ENCODE data around the gene CNOT2. TPM values are rescaled to one million over a fixed set of nuclear protein-coding genes. Genes with fewer than 3 reads are reported as not detected.
A peak's percentile ranks its signal among the peaks of the same experiment; 100 is the strongest.

Gene CNOT2
- total RNA-seq, 1 donor from 2014 or later, result 134 TPM

- Histone ChIP-seq H3K4me3 (ENCODE audit: low read length in 3 of 3) (no peak overlapping the region), H3K27ac (ENCODE audit: low read depth, low read length) (no peak overlapping the region), H3K36me3 (ENCODE audit: control insufficient read depth in 3 of 3, insufficient read depth in 3 of 3, low read length in 3 of 3) (no peaks in the 10 kb centered on the region), H3K9ac (ENCODE audit: low read depth in 1 of 3, low read length in 3 of 3) (peak overlapping the region in 1 of 3 donors; percentile 25), H3K4me1 (ENCODE audit: control insufficient read depth in 3 of 3, insufficient read depth in 3 of 3, low read length in 3 of 3) (peaks cover 0 to 11% (median 2%) of the 10 kb centered on the region in 3 donors), H3K27me3 (ENCODE audit: control insufficient read depth in 3 of 3, insufficient read depth in 3 of 3, low read length in 3 of 3) (no peaks in the 10 kb centered on the region), H3K9me3 (ENCODE audit: control insufficient read depth in 3 of 3, low read length in 3 of 3) (no peaks in the 10 kb centered on the region)
These were observed 21.0 kb downstream of the CNOT2 start for GRCh38 chr12:70264067-70264867.

GRCh38 chr12:70265132-70265531 lies 21.9 kb downstream of the CNOT2 start:
- peaks cover 0 to 19% (median 2%) of the 10 kb centered on the region in 3 donors for H3K4me1 ChIP-seq (ENCODE audit: control insufficient read depth in 3 of 3, insufficient read depth in 3 of 3, low read length in 3 of 3)
- no peak overlapping the region for H3K27ac ChIP-seq (ENCODE audit: low read depth, low read length)
- H3K9me3 ChIP-seq (ENCODE audit: control insufficient read depth in 3 of 3, low read length in 3 of 3), result no peaks in the 10 kb centered on the region
- H3K9ac ChIP-seq (ENCODE audit: low read depth in 1 of 3, low read length in 3 of 3), result no peak overlapping the region
- no peak overlapping the region for H3K4me3 ChIP-seq (ENCODE audit: low read length in 3 of 3)
- no peaks in the 10 kb centered on the region for H3K27me3 ChIP-seq (ENCODE audit: control insufficient read depth in 3 of 3, insufficient read depth in 3 of 3, low read length in 3 of 3)
- H3K36me3 ChIP-seq (ENCODE audit: control insufficient read depth in 3 of 3, insufficient read depth in 3 of 3, low read length in 3 of 3), result no peaks in the 10 kb centered on the region

- H3K27ac ChIP-seq (ENCODE audit: low read depth, low read length), result no peak overlapping the region
- H3K4me3 ChIP-seq (ENCODE audit: low read length in 3 of 3), result no peak overlapping the region
- no peak overlapping the region for H3K9ac ChIP-seq (ENCODE audit: low read depth in 1 of 3, low read length in 3 of 3)
- H3K4me1 ChIP-seq (ENCODE audit: control insufficient read depth in 3 of 3, insufficient read depth in 3 of 3, low read length in 3 of 3), result peaks cover 4 to 27% (median 9%) of the 10 kb centered on the region in 3 donors
- H3K9me3 ChIP-seq (ENCODE audit: control insufficient read depth in 3 of 3, low read length in 3 of 3), result no peaks in the 10 kb centered on the region
- H3K36me3 ChIP-seq (ENCODE audit: control insufficient read depth in 3 of 3, insufficient read depth in 3 of 3, low read length in 3 of 3), result no peaks in the 10 kb centered on the region
- no peaks in the 10 kb centered on the region for H3K27me3 ChIP-seq (ENCODE audit: control insufficient read depth in 3 of 3, insufficient read depth in 3 of 3, low read length in 3 of 3)
These were observed 24.3 kb downstream of the CNOT2 start for GRCh38 chr12:70267550-70267949.

GRCh38 chr12:70268972-70269371 lies 25.7 kb downstream of the CNOT2 start:
- no peaks in the 10 kb centered on the region for H3K27me3 ChIP-seq (ENCODE audit: control insufficient read depth in 3 of 3, insufficient read depth in 3 of 3, low read length in 3 of 3)
- H3K27ac ChIP-seq (ENCODE audit: low read depth, low read length), result no peak overlapping the region
- no peak overlapping the region for H3K4me3 ChIP-seq (ENCODE audit: low read length in 3 of 3)
- H3K9ac ChIP-seq (ENCODE audit: low read depth in 1 of 3, low read length in 3 of 3), result no peak overlapping the region
- H3K36me3 ChIP-seq (ENCODE audit: control insufficient read depth in 3 of 3, insufficient read depth in 3 of 3, low read length in 3 of 3), result no peaks in the 10 kb centered on the region
- H3K4me1 ChIP-seq (ENCODE audit: control insufficient read depth in 3 of 3, insufficient read depth in 3 of 3, low read length in 3 of 3), result peaks cover 4 to 25% (median 7%) of the 10 kb centered on the region in 3 donors
- no peaks in the 10 kb centered on the region for H3K9me3 ChIP-seq (ENCODE audit: control insufficient read depth in 3 of 3, low read length in 3 of 3)

- Histone ChIP-seq H3K4me3 (ENCODE audit: low read length in 3 of 3) (no peak overlapping the region), H3K27me3 (ENCODE audit: control insufficient read depth in 3 of 3, insufficient read depth in 3 of 3, low read length in 3 of 3) (no peaks in the 10 kb centered on the region), H3K9ac (ENCODE audit: low read depth in 1 of 3, low read length in 3 of 3) (no peak overlapping the region), H3K27ac (ENCODE audit: low read depth, low read length) (no peak overlapping the region), H3K9me3 (ENCODE audit: control insufficient read depth in 3 of 3, low read length in 3 of 3) (no peaks in the 10 kb centered on the region), H3K36me3 (ENCODE audit: control insufficient read depth in 3 of 3, insufficient read depth in 3 of 3, low read length in 3 of 3) (no peaks in the 10 kb centered on the region), H3K4me1 (ENCODE audit: control insufficient read depth in 3 of 3, insufficient read depth in 3 of 3, low read length in 3 of 3) (peaks cover 4 to 19% (median 7%) of the 10 kb centered on the region in 3 donors)
These were observed 26.9 kb downstream of the CNOT2 start for GRCh38 chr12:70270108-70270507.

- no peak overlapping the region for H3K4me3 ChIP-seq (ENCODE audit: low read length in 3 of 3)
- no peak overlapping the region for H3K9ac ChIP-seq (ENCODE audit: low read depth in 1 of 3, low read length in 3 of 3)
These were observed 27.8 kb downstream of the CNOT2 start for GRCh38 chr12:70271025-70271424.

GRCh38 chr12:70272510-70272909 lies 29.3 kb downstream of the CNOT2 start:
- H3K27me3 ChIP-seq (ENCODE audit: control insufficient read depth in 3 of 3, insufficient read depth in 3 of 3, low read length in 3 of 3), result no peaks in the 10 kb centered on the region
- H3K27ac ChIP-seq (ENCODE audit: low read depth, low read length), result no peak overlapping the region
- H3K9ac ChIP-seq (ENCODE audit: low read depth in 1 of 3, low read length in 3 of 3), result no peak overlapping the region
- H3K36me3 ChIP-seq (ENCODE audit: control insufficient read depth in 3 of 3, insufficient read depth in 3 of 3, low read length in 3 of 3), result no peaks in the 10 kb centered on the region
- no peaks in the 10 kb centered on the region for H3K9me3 ChIP-seq (ENCODE audit: control insufficient read depth in 3 of 3, low read length in 3 of 3)
- H3K4me3 ChIP-seq (ENCODE audit: low read length in 3 of 3), result no peak overlapping the region
- H3K4me1 ChIP-seq (ENCODE audit: control insufficient read depth in 3 of 3, insufficient read depth in 3 of 3, low read length in 3 of 3), result peaks cover 4 to 19% (median 7%) of the 10 kb centered on the region in 3 donors

More at GRCh38 chr12:70271025-70271424, 27.8 kb downstream of the CNOT2 start:
- Histone ChIP-seq H3K9me3 (ENCODE audit: control insufficient read depth in 3 of 3, low read length in 3 of 3) (no peaks in the 10 kb centered on the region), H3K4me1 (ENCODE audit: control insufficient read depth in 3 of 3, insufficient read depth in 3 of 3, low read length in 3 of 3) (peaks cover 4 to 19% (median 7%) of the 10 kb centered on the region in 3 donors), H3K27ac (ENCODE audit: low read depth, low read length) (no peak overlapping the region), H3K27me3 (ENCODE audit: control insufficient read depth in 3 of 3, insufficient read depth in 3 of 3, low read length in 3 of 3) (no peaks in the 10 kb centered on the region), H3K36me3 (ENCODE audit: control insufficient read depth in 3 of 3, insufficient read depth in 3 of 3, low read length in 3 of 3) (no peaks in the 10 kb centered on the region)

- no peaks in the 10 kb centered on the region for H3K9me3 ChIP-seq (ENCODE audit: control insufficient read depth in 3 of 3, low read length in 3 of 3)
- H3K27ac ChIP-seq (ENCODE audit: low read depth, low read length), result no peak overlapping the region
- no peak overlapping the region for H3K9ac ChIP-seq (ENCODE audit: low read depth in 1 of 3, low read length in 3 of 3)
- peaks cover 4 to 8% (median 7%) of the 10 kb centered on the region in 3 donors for H3K4me1 ChIP-seq (ENCODE audit: control insufficient read depth in 3 of 3, insufficient read depth in 3 of 3, low read length in 3 of 3)
- H3K36me3 ChIP-seq (ENCODE audit: control insufficient read depth in 3 of 3, insufficient read depth in 3 of 3, low read length in 3 of 3), result no peaks in the 10 kb centered on the region
- H3K4me3 ChIP-seq (ENCODE audit: low read length in 3 of 3), result no peak overlapping the region
- no peaks in the 10 kb centered on the region for H3K27me3 ChIP-seq (ENCODE audit: control insufficient read depth in 3 of 3, insufficient read depth in 3 of 3, low read length in 3 of 3)
These were observed 31.8 kb downstream of the CNOT2 start for GRCh38 chr12:70275045-70275444.

GRCh38 chr12:70277973-70278372 lies 34.7 kb downstream of the CNOT2 start:
- no peak overlapping the region for H3K9ac ChIP-seq (ENCODE audit: low read depth in 1 of 3, low read length in 3 of 3)
- no peak overlapping the region for H3K27ac ChIP-seq (ENCODE audit: low read depth, low read length)
- H3K27me3 ChIP-seq (ENCODE audit: control insufficient read depth in 3 of 3, insufficient read depth in 3 of 3, low read length in 3 of 3), result no peaks in the 10 kb centered on the region
- no peak overlapping the region for H3K4me3 ChIP-seq (ENCODE audit: low read length in 3 of 3)
- no peaks in the 10 kb centered on the region for H3K4me1 ChIP-seq (ENCODE audit: control insufficient read depth in 3 of 3, insufficient read depth in 3 of 3, low read length in 3 of 3)
- no peaks in the 10 kb centered on the region for H3K9me3 ChIP-seq (ENCODE audit: control insufficient read depth in 3 of 3, low read length in 3 of 3)
- H3K36me3 ChIP-seq (ENCODE audit: control insufficient read depth in 3 of 3, insufficient read depth in 3 of 3, low read length in 3 of 3), result no peaks in the 10 kb centered on the region

- H3K9ac ChIP-seq (ENCODE audit: low read depth in 1 of 3, low read length in 3 of 3), result no peak overlapping the region
- no peak overlapping the region for H3K27ac ChIP-seq (ENCODE audit: low read depth, low read length)
- H3K36me3 ChIP-seq (ENCODE audit: control insufficient read depth in 3 of 3, insufficient read depth in 3 of 3, low read length in 3 of 3), result no peaks in the 10 kb centered on the region
- H3K4me3 ChIP-seq (ENCODE audit: low read length in 3 of 3), result no peak overlapping the region
- no peaks in the 10 kb centered on the region for H3K4me1 ChIP-seq (ENCODE audit: control insufficient read depth in 3 of 3, insufficient read depth in 3 of 3, low read length in 3 of 3)
- H3K27me3 ChIP-seq (ENCODE audit: control insufficient read depth in 3 of 3, insufficient read depth in 3 of 3, low read length in 3 of 3), result no peaks in the 10 kb centered on the region
- H3K9me3 ChIP-seq (ENCODE audit: control insufficient read depth in 3 of 3, low read length in 3 of 3), result no peaks in the 10 kb centered on the region
These were observed 35.7 kb downstream of the CNOT2 start for GRCh38 chr12:70278945-70279344.

Measured in skeletal muscle tissue (tissue), 4 donors.